Stimulated activated CD4-positive, alpha-beta T cell treated with anti-CD3 and anti-CD28 coated beads, TNF-alpha, amount 100 ng/mL, for 48 hours (primary cell): ENCODE data around the gene SNRK.

Experiments used
- DNase-seq, 3 donors: peaks; one replicate each; pipeline ENCODE4 v3.0.0-alpha.2; 2020; ENCODE audit warnings: low read depth in 3 of 3

The SNRK gene

DNA sequence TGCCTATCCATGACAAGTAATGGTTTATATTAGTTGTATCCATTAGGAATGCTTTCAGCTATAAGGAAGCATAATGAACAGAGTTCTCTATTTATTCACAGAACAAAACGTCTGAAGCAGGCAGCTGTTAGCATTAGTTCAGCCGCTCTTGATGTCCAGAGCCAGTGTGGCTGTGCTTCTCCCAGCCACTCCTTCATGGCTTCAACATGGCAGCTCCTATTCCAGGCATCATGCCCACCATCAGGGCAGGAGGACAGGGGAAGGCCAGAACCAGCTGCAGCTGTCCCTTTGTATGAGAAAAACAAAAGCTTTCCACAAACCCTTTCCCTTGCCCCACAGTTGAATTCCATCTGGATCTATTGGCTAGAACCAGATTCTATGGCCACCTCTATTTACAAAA, 12.9 kb upstream of the SNRK start:
- DNase-seq = no peak

GRCh38 chr3:43279082-43279481, 7.3 kb upstream of the SNRK start:
- DNase-seq = no peak

DNA sequence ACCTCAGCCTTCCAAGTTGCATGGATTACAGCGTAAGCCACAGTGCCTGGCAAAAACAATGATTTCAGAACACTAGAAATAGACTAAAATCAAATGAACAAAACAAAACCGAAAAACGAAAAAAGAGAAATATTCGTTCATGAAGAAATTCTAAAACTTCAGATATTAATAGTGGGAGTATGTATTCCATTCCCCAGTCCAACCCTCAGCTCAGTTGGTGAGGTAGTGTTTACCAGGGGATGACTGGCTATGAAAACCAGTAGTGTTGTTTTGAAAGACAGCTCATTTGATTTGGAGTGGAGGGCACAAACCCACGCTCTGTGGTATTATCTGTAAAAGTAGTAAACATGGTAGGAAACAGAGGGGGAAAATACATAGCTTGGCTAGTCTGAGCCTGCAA, 6.8 kb upstream of the SNRK start:
- DNase-seq = no peak

DNA sequence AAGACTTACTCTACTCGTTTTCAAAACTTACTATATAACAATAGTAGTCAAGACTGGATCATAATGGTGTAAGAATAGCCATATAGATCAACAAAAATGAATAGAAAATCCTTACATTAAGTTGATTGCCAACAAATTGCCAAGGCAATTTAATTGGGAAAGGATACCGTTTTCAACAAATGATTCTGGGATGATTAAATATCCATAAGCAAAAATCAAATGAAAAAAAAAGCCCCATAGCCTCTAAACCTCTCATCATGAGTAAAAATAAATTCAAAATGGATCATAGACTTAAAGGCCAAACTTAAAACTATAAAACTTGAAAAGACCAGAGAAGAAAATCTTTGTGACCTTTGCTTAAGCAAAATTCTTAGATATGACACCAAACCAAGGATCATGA, 5.3 kb upstream of the SNRK start:
- DNase-seq = no peak

GRCh38 chr3:43284171-43284570, 2.2 kb upstream of the SNRK start:
- DNase-seq = no peak

DNA sequence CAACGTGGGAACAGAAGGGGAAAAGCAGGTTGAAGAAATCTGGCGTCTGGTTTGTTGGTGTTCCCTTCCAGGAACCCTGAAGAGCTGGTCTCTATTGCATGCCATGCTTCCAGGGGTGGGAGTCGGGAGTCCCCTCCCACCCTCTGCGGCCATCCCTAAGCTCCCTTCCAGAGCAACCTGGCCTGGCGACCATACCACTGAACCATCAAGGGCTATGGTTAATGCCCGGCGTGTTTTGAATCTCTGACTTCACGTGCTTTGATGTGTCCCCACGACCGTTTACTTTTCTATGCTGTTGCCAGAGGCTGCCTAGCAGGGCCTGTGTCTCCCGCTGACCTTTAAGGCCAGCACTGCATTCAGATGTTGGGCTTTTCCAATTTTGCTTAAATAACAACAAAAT, 696 bp upstream of the SNRK start:
- no peak for DNase-seq

GRCh38 chr3:43286841-43287499, 630 bp downstream of the SNRK start:
- DNase-seq = no peak

- no peak for DNase-seq
Measured at GRCh38 chr3:43287500-43287873, 1.1 kb downstream of the SNRK start.

GRCh38 chr3:43288366-43288765, 2.0 kb downstream of the SNRK start:
- no peak for DNase-seq

GRCh38 chr3:43288850-43289249, 2.5 kb downstream of the SNRK start:
- DNase-seq = no peak

DNA sequence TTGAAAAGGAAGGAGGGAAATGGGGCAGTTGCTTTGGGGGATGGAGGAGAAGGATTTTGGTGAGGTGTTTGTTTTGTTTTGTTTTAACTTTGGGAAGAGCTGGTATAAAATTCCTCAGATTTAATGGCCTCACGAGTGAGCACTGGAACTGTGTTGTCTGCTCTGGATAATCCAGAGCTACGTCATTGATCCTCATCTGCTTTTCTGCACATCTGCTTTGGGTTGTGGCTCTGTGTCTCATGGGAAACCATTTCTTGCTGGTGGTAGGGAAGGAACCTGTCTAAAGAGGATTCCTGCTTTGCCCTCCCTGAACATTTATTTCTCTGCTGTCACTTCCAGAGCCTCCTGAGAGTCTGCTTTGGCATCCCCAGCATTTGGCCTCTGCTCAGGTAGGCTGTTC, 3.1 kb downstream of the SNRK start:
- DNase-seq = no peak

- DNase-seq = no peak
Measured at GRCh38 chr3:43289841-43290470, 3.6 kb downstream of the SNRK start.

- no peak for DNase-seq
Measured at GRCh38 chr3:43290956-43291355, 4.6 kb downstream of the SNRK start.

DNA sequence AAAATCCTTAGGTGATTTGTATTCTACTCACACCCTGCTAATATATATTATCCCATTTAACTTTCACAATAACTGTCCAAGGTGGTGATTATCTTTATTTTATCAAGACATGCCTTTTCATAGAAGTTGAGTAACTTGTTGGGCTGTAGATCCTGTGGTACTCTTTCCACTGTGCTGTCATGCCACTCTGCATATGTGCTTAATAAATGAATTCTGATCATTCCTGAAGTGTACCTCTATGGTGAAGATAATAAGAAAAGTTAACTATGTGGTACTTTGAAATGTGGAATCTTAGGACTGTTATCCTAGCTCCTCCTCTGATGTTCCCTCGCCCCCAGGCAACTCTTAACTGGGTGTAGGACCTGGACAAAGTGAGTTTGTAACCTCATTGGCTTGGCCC, 5.2 kb downstream of the SNRK start:
- DNase-seq = no peak

- DNase-seq = no peak
Measured at GRCh38 chr3:43294975-43295374, 8.6 kb downstream of the SNRK start.

DNA sequence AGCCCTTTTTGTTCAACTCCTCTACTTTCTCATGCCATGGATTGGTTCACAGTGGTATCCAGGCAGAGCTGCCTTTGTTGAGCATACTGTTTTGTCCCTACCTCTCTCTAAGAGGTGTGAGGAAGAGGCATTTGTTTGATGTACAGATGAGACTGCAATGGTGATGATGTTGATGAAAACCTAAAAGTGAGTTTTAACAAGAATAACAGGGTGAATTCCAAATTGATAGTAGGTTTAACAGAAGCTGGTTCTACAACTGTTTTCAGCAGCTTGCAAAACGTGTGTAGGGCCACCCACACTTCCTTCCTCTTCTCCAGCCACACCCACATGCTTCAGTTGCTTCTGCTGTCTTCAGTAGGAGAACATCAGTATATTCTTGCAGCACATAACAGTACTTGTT, 10.2 kb downstream of the SNRK start:
- DNase-seq = peak in 1 of 3 donors; percentile 33

DNA sequence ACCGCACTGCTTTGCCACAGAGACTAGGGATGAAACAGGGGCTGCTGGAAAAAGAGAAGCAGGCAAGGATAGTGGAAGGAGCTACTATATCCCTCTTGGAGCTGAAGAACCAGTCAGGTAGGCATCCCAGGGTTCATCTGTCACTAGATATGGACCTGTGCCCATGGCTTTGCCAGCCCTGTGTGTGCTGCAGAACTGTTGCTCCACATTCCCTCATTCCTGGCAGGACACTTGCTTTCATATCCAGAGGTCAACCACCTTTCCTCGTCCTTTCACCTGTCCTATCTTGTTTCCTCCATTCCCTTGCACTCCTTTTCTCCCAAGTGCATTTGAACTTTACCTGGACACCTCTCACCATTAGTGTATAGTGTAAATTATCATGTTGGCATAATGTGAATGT, 12.0 kb downstream of the SNRK start:
- DNase-seq = no peak

- DNase-seq = no peak
Measured at GRCh38 chr3:43298761-43299160, 12.4 kb downstream of the SNRK start.

DNA sequence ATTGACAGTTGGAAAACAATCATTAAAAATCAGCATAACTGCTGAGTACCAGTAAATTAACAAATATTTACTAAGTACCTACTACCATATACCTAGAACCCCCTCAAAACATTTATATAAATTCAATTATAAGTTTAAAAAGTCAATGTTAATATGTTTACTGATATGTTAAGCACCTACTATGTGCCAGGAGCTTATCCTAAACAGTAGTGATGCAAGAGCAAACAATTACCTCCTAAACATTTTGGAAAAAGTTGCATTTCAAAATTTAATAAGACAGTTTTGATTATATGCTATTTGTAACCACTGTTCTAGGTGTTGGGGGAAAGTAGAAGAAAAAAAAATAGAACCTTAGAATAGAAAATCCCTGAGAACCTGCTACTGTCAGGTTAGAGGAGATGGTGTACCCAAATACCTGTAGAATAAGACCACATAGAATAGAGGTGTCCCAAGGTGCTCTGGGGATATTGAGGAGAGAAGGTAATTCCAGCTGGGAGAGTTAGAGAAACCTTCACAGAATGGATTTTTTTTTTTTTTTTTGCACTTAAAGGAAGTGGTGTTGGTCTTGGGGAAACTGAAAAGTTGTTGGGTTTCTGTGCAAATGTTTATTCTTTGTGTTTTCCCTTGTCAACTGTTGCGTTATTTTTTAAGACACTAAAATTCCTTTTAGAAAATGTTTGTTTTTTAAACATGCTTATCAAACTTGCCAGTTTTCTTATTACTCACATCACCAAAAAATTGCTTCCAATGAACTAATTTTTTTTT, 16.0 kb downstream of the SNRK start:
- DNase-seq = no peak

- no peak for DNase-seq
Measured at GRCh38 chr3:43304126-43304525, 17.8 kb downstream of the SNRK start.

DNA sequence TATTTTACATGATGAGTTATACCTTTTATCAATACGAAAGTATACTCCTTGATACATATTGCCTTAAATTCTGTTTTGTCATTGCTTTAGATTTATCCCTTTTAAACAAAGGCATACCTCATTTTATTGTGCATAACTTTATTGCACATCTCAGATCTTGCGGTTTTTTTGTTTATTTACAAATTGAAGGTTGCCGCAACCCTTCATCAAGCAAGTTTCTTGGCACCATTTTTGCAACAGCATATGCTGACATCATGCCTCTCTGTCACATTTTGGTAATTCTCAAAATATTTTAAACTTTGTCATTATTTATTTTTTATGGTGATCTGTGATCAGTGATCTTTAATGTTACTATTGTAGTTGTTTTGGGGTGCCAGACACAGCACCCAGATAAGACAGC, 20.9 kb downstream of the SNRK start:
- no peak for DNase-seq

DNA sequence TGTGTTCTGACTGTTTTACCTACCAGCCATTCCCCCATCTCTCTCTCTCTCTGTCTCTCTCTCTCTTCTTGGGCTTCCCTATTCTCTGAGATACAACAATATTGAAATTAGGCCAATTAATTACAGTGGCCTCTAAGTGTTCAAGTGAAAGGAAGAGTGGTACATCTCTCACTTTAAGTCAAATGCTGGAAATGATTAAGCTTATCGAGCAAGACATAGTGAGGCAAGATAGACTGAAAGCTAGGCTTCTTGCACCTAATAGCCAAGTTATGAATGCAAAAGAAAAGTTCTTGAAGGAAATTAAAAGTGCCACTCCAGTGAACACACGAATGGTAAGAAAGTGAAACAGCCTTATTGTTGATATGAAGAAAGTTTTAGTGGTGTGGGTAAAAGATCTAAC, 21.3 kb downstream of the SNRK start:
- no peak for DNase-seq
